Measurements from ENCODE around the gene RASL12. TPM values are rescaled to one million over a fixed set of nuclear protein-coding genes. Genes with fewer than 3 reads are reported as not detected.

The RASL12 gene
- total RNA-seq, 1 donor, result 0.36 TPM

DNA sequence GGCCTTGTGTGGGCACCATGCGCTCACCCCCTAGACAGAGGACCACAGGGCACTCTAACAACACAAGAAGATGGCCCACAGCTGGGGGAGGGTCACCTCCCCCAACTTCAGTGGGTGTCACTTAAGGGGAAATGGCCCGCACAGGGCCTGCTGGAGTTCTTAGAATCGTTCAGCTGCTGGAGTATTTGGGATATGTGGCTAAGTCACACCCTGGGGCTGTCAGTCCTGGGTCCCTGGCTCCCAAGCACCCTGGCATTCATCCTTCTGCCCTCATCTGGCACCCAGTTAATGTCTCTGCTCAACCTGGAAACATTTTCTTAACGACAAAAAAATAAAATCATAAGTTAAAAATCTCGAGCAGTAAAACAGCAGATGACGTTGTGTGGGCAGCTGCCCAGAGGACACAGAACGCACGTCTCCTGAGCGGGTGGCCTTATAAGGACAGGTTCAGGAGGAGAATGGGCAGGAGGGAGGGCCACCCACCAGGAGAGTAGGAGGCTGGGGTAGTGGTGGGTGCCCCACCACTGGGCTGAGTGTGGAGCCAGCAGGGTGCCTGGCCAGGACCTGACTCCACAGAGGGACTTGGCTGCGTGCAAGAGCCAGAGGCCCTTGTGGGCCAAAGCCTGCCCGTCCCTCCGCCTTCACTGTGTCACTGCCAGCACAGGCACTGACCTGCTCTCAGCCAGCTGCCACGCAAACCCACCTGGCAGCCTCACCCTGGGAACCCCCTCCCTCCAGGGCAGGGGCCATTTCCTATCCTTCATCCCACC, 20.3 kb upstream of the RASL12 start:
- peak; percentile 71 for DNase-seq (ENCODE audit: insufficient read length, low spot score, missing footprints)
- H3K36me3 ChIP-seq (ENCODE audit: insufficient read depth, low read length), result no peaks in the 10 kb centered on the region
- H3K9me3 ChIP-seq (ENCODE audit: low read depth, low read length), result no peaks in the 10 kb centered on the region
- H4K20me1 ChIP-seq (ENCODE audit: insufficient read depth, low read length), result no peaks in the 10 kb centered on the region
- H3K79me2 ChIP-seq (ENCODE audit: insufficient read depth, low read length), result no peaks in the 10 kb centered on the region
- peaks cover 25% of the 10 kb centered on the region for H3K27me3 ChIP-seq (ENCODE audit: insufficient read depth, low read length)
- no peak overlapping the region for H3K4me3 ChIP-seq (ENCODE audit: insufficient read depth, low read length)
- no peak overlapping the region for H2AFZ ChIP-seq (ENCODE audit: low read length)
- no peaks in the 10 kb centered on the region for H3K4me1 ChIP-seq (ENCODE audit: insufficient read depth, low read length)
- H3K27ac ChIP-seq (ENCODE audit: low read depth, low read length), result no peak overlapping the region
- TF ChIP-seq, protein P1, sequence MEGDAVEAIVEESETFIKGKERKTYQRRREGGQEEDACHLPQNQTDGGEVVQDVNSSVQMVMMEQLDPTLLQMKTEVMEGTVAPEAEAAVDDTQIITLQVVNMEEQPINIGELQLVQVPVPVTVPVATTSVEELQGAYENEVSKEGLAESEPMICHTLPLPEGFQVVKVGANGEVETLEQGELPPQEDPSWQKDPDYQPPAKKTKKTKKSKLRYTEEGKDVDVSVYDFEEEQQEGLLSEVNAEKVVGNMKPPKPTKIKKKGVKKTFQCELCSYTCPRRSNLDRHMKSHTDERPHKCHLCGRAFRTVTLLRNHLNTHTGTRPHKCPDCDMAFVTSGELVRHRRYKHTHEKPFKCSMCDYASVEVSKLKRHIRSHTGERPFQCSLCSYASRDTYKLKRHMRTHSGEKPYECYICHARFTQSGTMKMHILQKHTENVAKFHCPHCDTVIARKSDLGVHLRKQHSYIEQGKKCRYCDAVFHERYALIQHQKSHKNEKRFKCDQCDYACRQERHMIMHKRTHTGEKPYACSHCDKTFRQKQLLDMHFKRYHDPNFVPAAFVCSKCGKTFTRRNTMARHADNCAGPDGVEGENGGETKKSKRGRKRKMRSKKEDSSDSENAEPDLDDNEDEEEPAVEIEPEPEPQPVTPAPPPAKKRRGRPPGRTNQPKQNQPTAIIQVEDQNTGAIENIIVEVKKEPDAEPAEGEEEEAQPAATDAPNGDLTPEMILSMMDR (IDR thresholded peaks at IDR 0.05; ENCODE audit: extremely low read depth, low read depth, low read length), result no peak
- no peak overlapping the region for H3K4me2 ChIP-seq (ENCODE audit: insufficient read depth, low read length)

DNA sequence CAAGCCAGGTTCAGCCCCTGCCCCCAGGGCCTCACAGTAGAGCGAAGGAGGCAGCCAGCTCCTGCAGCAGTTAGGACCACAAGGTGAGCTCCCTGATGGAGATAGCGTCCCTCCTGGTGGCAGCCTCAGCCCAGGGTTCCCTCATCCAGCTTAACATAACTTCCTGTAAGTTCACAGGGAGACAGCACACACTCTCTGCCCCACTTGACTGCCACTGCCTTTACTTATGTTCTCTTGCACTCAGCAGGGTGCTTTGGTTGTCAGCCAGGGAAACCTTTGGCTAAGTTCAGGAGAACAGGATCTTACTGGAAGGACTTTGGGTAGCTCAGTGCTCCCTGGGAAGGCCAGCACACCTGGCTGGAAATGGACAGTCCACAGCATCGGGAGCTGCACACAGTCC, 19.6 kb upstream of the RASL12 start:
- Histone ChIP-seq H3K4me1 (ENCODE audit: insufficient read depth, low read length) (no peaks in the 10 kb centered on the region), H3K79me2 (ENCODE audit: insufficient read depth, low read length) (no peaks in the 10 kb centered on the region), H4K20me1 (ENCODE audit: insufficient read depth, low read length) (no peaks in the 10 kb centered on the region), H3K27me3 (ENCODE audit: insufficient read depth, low read length) (peaks cover 26% of the 10 kb centered on the region), H3K4me3 (ENCODE audit: insufficient read depth, low read length) (no peak overlapping the region), H3K36me3 (ENCODE audit: insufficient read depth, low read length) (no peaks in the 10 kb centered on the region), H3K9me3 (ENCODE audit: low read depth, low read length) (no peaks in the 10 kb centered on the region), H3K4me2 (ENCODE audit: insufficient read depth, low read length) (no peak overlapping the region), H3K27ac (ENCODE audit: low read depth, low read length) (no peak overlapping the region), H2AFZ (ENCODE audit: low read length) (no peak overlapping the region)
- TF ChIP-seq, protein P1 (IDR thresholded peaks at IDR 0.05; ENCODE audit: extremely low read depth, low read depth, low read length), result no peak
- peak; percentile 72 for DNase-seq (ENCODE audit: insufficient read length, low spot score, missing footprints)

DNA sequence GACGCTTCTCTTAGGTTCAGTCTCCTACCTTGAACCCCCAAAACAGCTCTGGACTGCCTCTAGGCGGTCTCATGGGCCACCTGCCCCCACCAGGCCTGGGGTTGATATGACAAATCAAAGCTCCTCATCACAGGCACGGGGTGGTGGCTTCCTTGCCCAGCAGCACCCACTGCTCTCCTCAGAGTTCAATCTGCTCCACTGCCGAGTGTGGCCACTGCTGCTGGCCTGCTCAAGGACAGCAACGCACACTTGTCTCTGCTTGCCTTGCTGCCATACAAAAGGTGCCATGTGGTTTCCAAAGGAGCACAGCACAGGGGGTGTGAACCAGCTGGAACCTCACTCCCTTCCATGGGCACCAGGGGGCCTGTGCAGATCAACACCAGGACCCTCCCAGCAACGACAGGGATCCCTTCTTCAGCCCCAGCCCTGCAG, 18.9 kb upstream of the RASL12 start:
- H3K4me2 ChIP-seq (ENCODE audit: insufficient read depth, low read length), result no peak overlapping the region
- no peak overlapping the region for H3K4me3 ChIP-seq (ENCODE audit: insufficient read depth, low read length)
- H2AFZ ChIP-seq (ENCODE audit: low read length), result no peak overlapping the region
- no peaks in the 10 kb centered on the region for H3K9me3 ChIP-seq (ENCODE audit: low read depth, low read length)
- H3K79me2 ChIP-seq (ENCODE audit: insufficient read depth, low read length), result no peaks in the 10 kb centered on the region
- peaks cover 32% of the 10 kb centered on the region for H3K27me3 ChIP-seq (ENCODE audit: insufficient read depth, low read length)
- H3K4me1 ChIP-seq (ENCODE audit: insufficient read depth, low read length), result no peaks in the 10 kb centered on the region
- H3K27ac ChIP-seq (ENCODE audit: low read depth, low read length), result no peak overlapping the region
- peak; percentile 87 for DNase-seq (ENCODE audit: insufficient read length, low spot score, missing footprints)
- no peaks in the 10 kb centered on the region for H3K36me3 ChIP-seq (ENCODE audit: insufficient read depth, low read length)
- TF ChIP-seq, protein P1 (IDR thresholded peaks at IDR 0.05; ENCODE audit: extremely low read depth, low read depth, low read length), result no peak
- H4K20me1 ChIP-seq (ENCODE audit: insufficient read depth, low read length), result no peaks in the 10 kb centered on the region

DNA sequence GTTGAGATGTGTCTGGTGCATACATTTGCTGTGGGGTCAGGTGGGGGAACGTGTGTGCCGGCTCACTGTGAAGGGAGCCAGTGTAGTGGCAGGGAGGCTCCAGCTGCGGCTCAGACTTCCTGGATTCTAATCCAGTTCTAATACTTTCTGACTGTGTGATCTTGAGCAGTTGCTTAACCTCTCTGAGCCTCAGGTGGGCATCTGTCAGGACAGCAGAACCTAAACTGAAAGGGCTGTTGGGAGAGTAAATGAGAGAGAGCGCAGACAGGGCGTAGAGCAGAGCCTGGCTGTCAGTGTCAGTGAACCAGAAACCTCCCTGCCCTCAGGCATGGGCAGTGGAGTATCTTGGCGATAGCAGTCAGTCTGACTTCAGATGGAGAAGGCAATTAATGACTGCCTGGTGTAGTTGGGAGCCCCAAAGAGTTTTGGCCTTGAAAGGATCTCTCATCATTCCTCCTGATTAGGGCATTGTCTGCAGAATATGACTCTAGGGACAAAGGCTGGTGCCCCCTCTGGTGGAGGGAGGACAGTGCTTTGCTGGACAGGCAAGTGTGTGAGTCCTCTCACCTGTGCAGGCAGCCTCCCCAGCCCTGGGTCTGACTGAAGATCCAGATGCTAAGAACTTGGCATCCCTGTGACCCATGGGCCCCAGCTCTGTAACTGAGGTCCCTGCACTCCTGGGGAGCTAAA, 18.3 kb upstream of the RASL12 start:
- Histone ChIP-seq H3K9me3 (ENCODE audit: low read depth, low read length) (no peaks in the 10 kb centered on the region), H3K27me3 (ENCODE audit: insufficient read depth, low read length) (peaks cover 35% of the 10 kb centered on the region), H3K4me3 (ENCODE audit: insufficient read depth, low read length) (no peak overlapping the region), H3K4me2 (ENCODE audit: insufficient read depth, low read length) (no peak overlapping the region), H3K36me3 (ENCODE audit: insufficient read depth, low read length) (no peaks in the 10 kb centered on the region), H4K20me1 (ENCODE audit: insufficient read depth, low read length) (no peaks in the 10 kb centered on the region), H3K27ac (ENCODE audit: low read depth, low read length) (no peak overlapping the region), H2AFZ (ENCODE audit: low read length) (no peak overlapping the region), H3K4me1 (ENCODE audit: insufficient read depth, low read length) (no peaks in the 10 kb centered on the region), H3K79me2 (ENCODE audit: insufficient read depth, low read length) (no peaks in the 10 kb centered on the region)
- TF ChIP-seq, protein P1 (IDR thresholded peaks at IDR 0.05; ENCODE audit: extremely low read depth, low read depth, low read length), result peak; percentile 49
- DNase-seq (ENCODE audit: insufficient read length, low spot score, missing footprints), result peak; percentile 84
